K562 (cell line): ENCODE measurements around the gene SOBP. TPM values are rescaled to one million over a fixed set of nuclear protein-coding genes. Genes with fewer than 3 reads are reported as not detected.

ENCODE experiments used
- ARID1B ChIP-seq: fragments of 450-650 bp; IDR thresholded peaks from 2 replicates; pipeline ENCODE4 v1.6.1; 2016; ENCODE audit warnings: antibody characterized with exemption, mild to moderate bottlenecking, inconsistent platforms
- ASH1L ChIP-seq: fragments of 450-650 bp; IDR thresholded peaks from 2 replicates; pipeline ENCODE4 v1.6.1; 2018; ENCODE audit warnings: borderline replicate concordance, mild to moderate bottlenecking, low read depth; ENCODE audit not compliant: partially characterized antibody
- DPF2 ChIP-seq: fragments of 450-650 bp; IDR thresholded peaks from 2 replicates; pipeline ENCODE4 v1.6.1; 2016
- ERF ChIP-seq: fragments of 450-650 bp; formaldehyde crosslinking; IDR thresholded peaks from 2 replicates; pipeline ENCODE4 v1.4.0; 2020; ENCODE audit warnings: mild to moderate bottlenecking, mixed read lengths
- NFIC ChIP-seq: fragments of 450-650 bp; IDR thresholded peaks from 2 replicates; pipeline ENCODE4 v1.6.1; 2017; ENCODE audit warnings: mild to moderate bottlenecking, inconsistent platforms
- SIN3B ChIP-seq: fragments of 450-650 bp; IDR thresholded peaks from 2 replicates; pipeline ENCODE4 v1.6.1; 2017; ENCODE audit warnings: low read depth, mild to moderate bottlenecking, moderate library complexity
- ZNF224 ChIP-seq: sonication (generic); formaldehyde crosslinking; IDR thresholded peaks from 2 replicates; pipeline ENCODE4 v1.8.0; 2022; ENCODE audit warnings: mild to moderate bottlenecking, missing genetic modification reagents
- polyA plus RNA-seq, 8 experiments: library from polyadenylated mRNA; depleted of rRNA in 4 of 8; stranded (reverse) in 5 of 8; unstranded in 3 of 8; fragments of >200 nt; fragmentation: Nextera tagmentation in 2 of 8; fragmentation: Illumina TruSeq in 1 of 8; extraction: Ambion mirVana in 2 of 8; extraction: Trizol in 1 of 8; gene quantifications; 2 replicates each; pipeline versions ENCODE4 v1.2.1 to v1.2.3, GENCODE V29; 2011 to 2014; ENCODE audit warnings: inconsistent platforms in 1 of 8, missing spikeins in 1 of 8
- total RNA-seq, 7 experiments: library from RNA; depleted of rRNA in 6 of 7; stranded (reverse); fragments of >200 nt in 6 of 7; fragmentation: Illumina TruSeq in 2 of 7; extraction: Trizol in 2 of 7; gene quantifications; 2 replicates each; pipeline versions ENCODE4 v1.2.1 to v1.2.3, GENCODE V29; 2011 to 2021; ENCODE audit warnings: low replicate concordance in 1 of 7
- TF ChIP-seq, protein P1 (sequence below): fragments of 450-650 bp; formaldehyde crosslinking; IDR thresholded peaks from 2 replicates; pipeline ENCODE4 v1.4.0; 2022; ENCODE audit warnings: mild to moderate bottlenecking, moderate library complexity
- TF ChIP-seq, protein P2 (sequence below): fragments of 450-650 bp; formaldehyde crosslinking; conservative IDR thresholded peaks from 2 replicates; pipeline ENCODE4 v1.4.0; 2022; ENCODE audit warnings: mild to moderate bottlenecking, missing genetic modification characterization
- TF ChIP-seq, protein P3 (sequence below): fragments of 250-450 bp; sonication (Bioruptor Pico); IDR thresholded peaks from 2 replicates; pipeline ENCODE4 v1.4.0; 2020

SOBP gene
- total and polyA plus RNA-seq, 9 of the 15 experiments (the other 6 are each of a cell fraction or from before 2014, with no cell fraction given) = 0.16 TPM; not detected in 8

DNA sequence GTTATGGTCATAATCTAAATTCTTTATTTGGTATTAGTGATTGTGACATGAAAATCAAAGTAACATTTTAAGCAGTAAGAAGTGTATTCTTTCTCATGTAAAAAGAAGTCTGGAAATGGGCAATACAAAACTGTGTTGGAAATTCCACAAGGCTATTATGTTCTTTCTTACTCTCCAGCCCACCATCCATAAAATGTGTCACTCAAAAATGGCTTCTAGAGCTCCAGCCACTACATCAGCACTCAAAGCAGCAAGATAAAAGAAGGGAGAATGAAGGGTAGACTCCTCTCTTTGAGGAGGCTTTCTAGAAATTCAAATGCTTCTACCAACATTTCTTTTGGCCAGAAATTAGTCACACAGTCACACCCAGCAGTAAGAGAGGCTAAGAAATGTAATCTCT lies 49.0 kb upstream of the SOBP start (continued):
- TF ChIP-seq, protein P1, sequence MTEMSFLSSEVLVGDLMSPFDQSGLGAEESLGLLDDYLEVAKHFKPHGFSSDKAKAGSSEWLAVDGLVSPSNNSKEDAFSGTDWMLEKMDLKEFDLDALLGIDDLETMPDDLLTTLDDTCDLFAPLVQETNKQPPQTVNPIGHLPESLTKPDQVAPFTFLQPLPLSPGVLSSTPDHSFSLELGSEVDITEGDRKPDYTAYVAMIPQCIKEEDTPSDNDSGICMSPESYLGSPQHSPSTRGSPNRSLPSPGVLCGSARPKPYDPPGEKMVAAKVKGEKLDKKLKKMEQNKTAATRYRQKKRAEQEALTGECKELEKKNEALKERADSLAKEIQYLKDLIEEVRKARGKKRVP = no peak
- no peak for TF ChIP-seq ASH1L
- no peak for TF ChIP-seq ZNF224 (CRISPR knock-in tag)
- no peak for TF ChIP-seq ERF (CRISPR knock-in tag)
- no peak for TF ChIP-seq ARID1B
- TF ChIP-seq, protein P2, sequence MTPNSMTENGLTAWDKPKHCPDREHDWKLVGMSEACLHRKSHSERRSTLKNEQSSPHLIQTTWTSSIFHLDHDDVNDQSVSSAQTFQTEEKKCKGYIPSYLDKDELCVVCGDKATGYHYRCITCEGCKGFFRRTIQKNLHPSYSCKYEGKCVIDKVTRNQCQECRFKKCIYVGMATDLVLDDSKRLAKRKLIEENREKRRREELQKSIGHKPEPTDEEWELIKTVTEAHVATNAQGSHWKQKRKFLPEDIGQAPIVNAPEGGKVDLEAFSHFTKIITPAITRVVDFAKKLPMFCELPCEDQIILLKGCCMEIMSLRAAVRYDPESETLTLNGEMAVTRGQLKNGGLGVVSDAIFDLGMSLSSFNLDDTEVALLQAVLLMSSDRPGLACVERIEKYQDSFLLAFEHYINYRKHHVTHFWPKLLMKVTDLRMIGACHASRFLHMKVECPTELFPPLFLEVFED = no peak
- no peak for TF ChIP-seq DPF2
- TF ChIP-seq, protein P3, sequence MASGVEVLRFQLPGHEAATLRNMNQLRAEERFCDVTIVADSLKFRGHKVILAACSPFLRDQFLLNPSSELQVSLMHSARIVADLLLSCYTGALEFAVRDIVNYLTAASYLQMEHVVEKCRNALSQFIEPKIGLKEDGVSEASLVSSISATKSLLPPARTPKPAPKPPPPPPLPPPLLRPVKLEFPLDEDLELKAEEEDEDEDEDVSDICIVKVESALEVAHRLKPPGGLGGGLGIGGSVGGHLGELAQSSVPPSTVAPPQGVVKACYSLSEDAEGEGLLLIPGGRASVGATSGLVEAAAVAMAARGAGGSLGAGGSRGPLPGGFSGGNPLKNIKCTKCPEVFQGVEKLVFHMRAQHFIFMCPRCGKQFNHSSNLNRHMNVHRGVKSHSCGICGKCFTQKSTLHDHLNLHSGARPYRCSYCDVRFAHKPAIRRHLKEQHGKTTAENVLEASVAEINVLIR (CRISPR knock-in tag) = no peak
- TF ChIP-seq NFIC = no peak
- TF ChIP-seq SIN3B = no peak
